ENCODE measurements around the gene AKNA. TPM values are rescaled to one million over a fixed set of nuclear protein-coding genes. Genes with fewer than 3 reads are reported as not detected.

Gene AKNA
- polyA plus RNA-seq, 1 of the 3 experiments (the other 2 are of a cell fraction) = 0.84 TPM

- Histone ChIP-seq H2AFZ (ENCODE audit: low read depth) (no peak overlapping the region), H3K4me1 (ENCODE audit: control insufficient read depth in 1 of 2, insufficient read depth in 2 of 2, low read depth in 1 of 2, low read length in 1 of 2) (no peaks in the 10 kb centered on the region), H3K4me2 (no peak overlapping the region), H3K27me3 (ENCODE audit: insufficient read depth) (no peaks in the 10 kb centered on the region), H3K4me3 (ENCODE audit: low read depth in 2 of 2, low read length in 1 of 2) (no peak overlapping the region), H4K20me1 (ENCODE audit: insufficient read depth) (no peaks in the 10 kb centered on the region), H3K9ac (no peak overlapping the region), H3K36me3 (replicated peaks in 1 of 2; ENCODE audit: control insufficient read depth in 1 of 2, insufficient read depth in 2 of 2, low read length in 1 of 2) (peaks cover 10 to 70% of the 10 kb centered on the region in 2 experiments), H3K27ac (ENCODE audit: low read depth in 2 of 2, low read length in 1 of 2) (no peak overlapping the region), H3K79me2 (ENCODE audit: insufficient read depth) (no peaks in the 10 kb centered on the region), H3K9me2 (no peaks in the 10 kb centered on the region), H3F3A (replicated peaks; ENCODE audit: insufficient read depth) (peaks cover 13% of the 10 kb centered on the region), H3K9me3 (peaks cover 10% of the 10 kb centered on the region; the same call in 1 of the 2 replicates)
- CTCF ChIA-PET = interaction anchor here (1.1 to 17.8 kb wide), 4 partner anchors 23 to 211 kb away, joined by 3 to 269 read pairs (median 68); no protein-coding TSS in a partner anchor
- POLR2A ChIA-PET = no interaction called here
- DNase-seq = no peak
- no peak for TF ChIP-seq USF1 (IDR thresholded peaks at IDR 0.05; ENCODE audit: borderline replicate concordance, low read depth)
- TF ChIP-seq CHD2 (IDR thresholded peaks at IDR 0.05; ENCODE audit: low read length, partially characterized antibody) = no peak
- no peak for TF ChIP-seq ZBTB33 (IDR thresholded peaks at IDR 0.05; ENCODE audit: borderline replicate concordance, low read depth)
- TF ChIP-seq TAF1 (IDR thresholded peaks at IDR 0.05; ENCODE audit: borderline replicate concordance, low read depth, low read length) = no peak
- no peak for TF ChIP-seq MAX (IDR thresholded peaks at IDR 0.05; ENCODE audit: low read depth)
Measured at GRCh38 chr9:114294664-114295063, 93.1 kb downstream of the AKNA start.

GRCh38 chr9:114291886-114292590 is 95.7 kb downstream of the AKNA start:
- Histone ChIP-seq H3K9ac (no peak overlapping the region), H3K9me2 (no peaks in the 10 kb centered on the region), H3K4me3 (ENCODE audit: low read depth in 2 of 2, low read length in 1 of 2) (no peak overlapping the region), H3K79me2 (ENCODE audit: insufficient read depth) (no peaks in the 10 kb centered on the region), H3K27ac (ENCODE audit: low read depth in 2 of 2, low read length in 1 of 2) (no peak overlapping the region), H3K9me3 (peaks cover 10% of the 10 kb centered on the region; the same call in 1 of the 2 replicates), H4K20me1 (ENCODE audit: insufficient read depth) (no peaks in the 10 kb centered on the region), H3K36me3 (replicated peaks in 1 of 2; ENCODE audit: control insufficient read depth in 1 of 2, insufficient read depth in 2 of 2, low read length in 1 of 2) (peaks cover 10 to 49% of the 10 kb centered on the region in 2 experiments), H3K27me3 (ENCODE audit: insufficient read depth) (no peaks in the 10 kb centered on the region), H3K4me2 (no peak overlapping the region), H2AFZ (ENCODE audit: low read depth) (no peak overlapping the region), H3F3A (replicated peaks; ENCODE audit: insufficient read depth) (peaks cover 7% of the 10 kb centered on the region), H3K4me1 (ENCODE audit: control insufficient read depth in 1 of 2, insufficient read depth in 2 of 2, low read depth in 1 of 2, low read length in 1 of 2) (peaks cover 11 to 13% of the 10 kb centered on the region in 2 experiments; a peak in 1 of 4 replicates)
- ChIA-PET POLR2A (no interaction called here), CTCF (interaction anchor here (0.6 to 17.8 kb wide), 33 partner anchors 15 to 1292 kb away, joined by 3 to 269 read pairs (median 8); partner anchors contain the start of genes AMBP, COL27A1 and KIF12)
- no peak for DNase-seq
- 82% methylated on average over 11 of the region's 11 CpGs for WGBS (ENCODE audit: low lambda C conversion rate)
- TF ChIP-seq FOSL2 (IDR thresholded peaks at IDR 0.05; ENCODE audit: borderline replicate concordance, low read depth) = no peak
- no peak for TF ChIP-seq FOXJ3 (CRISPR knock-in tag; IDR thresholded peaks at IDR 0.05)
- no peak for TF ChIP-seq TCF12 (IDR thresholded peaks at IDR 0.05)
- TF ChIP-seq NFIC (IDR thresholded peaks at IDR 0.05; ENCODE audit: borderline replicate concordance) = no peak
- TF ChIP-seq GABPA (IDR thresholded peaks at IDR 0.05; ENCODE audit: low read depth) = no peak
- no peak for TF ChIP-seq TAF1 (IDR thresholded peaks at IDR 0.05; ENCODE audit: borderline replicate concordance, low read depth, low read length)
- no peak for TF ChIP-seq MEF2A (IDR thresholded peaks at IDR 0.05; ENCODE audit: borderline replicate concordance, low read depth)
